ENCODE data around the gene BMP4. TPM values are rescaled to one million over a fixed set of nuclear protein-coding genes. Genes with fewer than 3 reads are reported as not detected.
A peak's percentile ranks its signal among the peaks of the same experiment; 100 is the strongest.

BMP4 gene
- total and polyA plus RNA-seq, 11 donors: 3.1 to 18.4 (median 5.8) TPM

GRCh38 chr14:53900499-53900898 lies 56.1 kb downstream of the BMP4 start:
- H3K4me1 ChIP-seq: peaks cover 0 to 23% (median 0%) of the 10 kb centered on the region in 12 donors
- intact Hi-C loops (cut with DNase I): no loop called here
- 33 to 66% (median 66%) methylated on average over 3 to 4 of the region's 4 CpGs for WGBS, 4 donors
- H3K36me3 ChIP-seq: no peaks in the 10 kb centered on the region
- H3K4me3 ChIP-seq: no peak overlapping the region
- no peak for TF ChIP-seq POLR2A (IDR thresholded peaks at IDR 0.05)
- TF ChIP-seq CTCF (IDR thresholded peaks at IDR 0.05): no peak
- DNase-seq (peak; percentile 13 to 67 (median 34)), ATAC-seq (peak in 3 of 4 donors; percentile 72 to 83 (median 81))
- H3K9me3 ChIP-seq: peaks cover 0 to 11% (median 6%) of the 10 kb centered on the region in 12 donors
- peak overlapping the region in 1 of 12 donors; percentile 22 for H3K27ac ChIP-seq
- H3K27me3 ChIP-seq: no peaks in the 10 kb centered on the region

Small RNA genes lying within 50 kb of the gene (microRNA-seq; reads per million reads assigned to microRNA genes)
- gene MIR5580: 0 to 1.0 (median 0.29) reads per million in 4 donors
